ENCODE data around the gene GLI3. TPM values are rescaled to one million over a fixed set of nuclear protein-coding genes. Genes with fewer than 3 reads are reported as not detected.

The GLI3 gene
- total RNA-seq, 1 donor from 2014 or later, result 9.0 TPM

GRCh38 chr7:42244828-42245227 is 7.8 kb upstream of the GLI3 start:
- no peak for TF ChIP-seq CTCF (IDR thresholded peaks at IDR 0.05; ENCODE audit: unreplicated experiment)
- H3K4me1 Mint-ChIP-seq (ENCODE audit: low read depth), result no peaks in the 10 kb centered on the region

GRCh38 chr7:42242381-42242780 is 5.4 kb upstream of the GLI3 start:
- no peak for DNase-seq (ENCODE audit: low spot score, unreplicated experiment)
- Mint-ChIP-seq H3K36me3 (ENCODE audit: insufficient read depth) (no peaks in the 10 kb centered on the region), H3K27me3 (peaks cover 81% of the 10 kb centered on the region), H3K4me3 (ENCODE audit: low read depth) (no peak overlapping the region), H3K9me3 (ENCODE audit: low read depth) (no peaks in the 10 kb centered on the region), H3K4me1 (ENCODE audit: low read depth) (peaks cover 5% of the 10 kb centered on the region), H3K27ac (no peak overlapping the region)
- no peak for TF ChIP-seq CTCF (IDR thresholded peaks at IDR 0.05; ENCODE audit: unreplicated experiment)

More at GRCh38 chr7:42244828-42245227, 7.8 kb upstream of the GLI3 start:
- DNase-seq (ENCODE audit: low spot score, unreplicated experiment), result no peak
- Mint-ChIP-seq H3K27ac (no peak overlapping the region), H3K4me3 (ENCODE audit: low read depth) (no peak overlapping the region), H3K27me3 (peaks cover 74% of the 10 kb centered on the region), H3K9me3 (ENCODE audit: low read depth) (no peaks in the 10 kb centered on the region), H3K36me3 (ENCODE audit: insufficient read depth) (no peaks in the 10 kb centered on the region)

- TF ChIP-seq CTCF (IDR thresholded peaks at IDR 0.05; ENCODE audit: unreplicated experiment), result no peak
- Mint-ChIP-seq H3K9me3 (ENCODE audit: low read depth) (no peaks in the 10 kb centered on the region), H3K27ac (no peak overlapping the region), H3K27me3 (peaks cover 77% of the 10 kb centered on the region), H3K4me1 (ENCODE audit: low read depth) (peaks cover 5% of the 10 kb centered on the region), H3K36me3 (ENCODE audit: insufficient read depth) (no peaks in the 10 kb centered on the region), H3K4me3 (ENCODE audit: low read depth) (no peak overlapping the region)
- DNase-seq (ENCODE audit: low spot score, unreplicated experiment), result no peak
These were observed 4.4 kb upstream of the GLI3 start for GRCh38 chr7:42241424-42241823.

- H3K4me3 Mint-ChIP-seq (ENCODE audit: low read depth), result no peak overlapping the region
- DNase-seq (ENCODE audit: low spot score, unreplicated experiment), result no peak
- no peaks in the 10 kb centered on the region for H3K36me3 Mint-ChIP-seq (ENCODE audit: insufficient read depth)
- H3K27ac Mint-ChIP-seq, result no peak overlapping the region
- H3K4me1 Mint-ChIP-seq (ENCODE audit: low read depth), result peaks cover 9% of the 10 kb centered on the region
- no peak for TF ChIP-seq CTCF (IDR thresholded peaks at IDR 0.05; ENCODE audit: unreplicated experiment)
- no peaks in the 10 kb centered on the region for H3K9me3 Mint-ChIP-seq (ENCODE audit: low read depth)
- peaks cover 76% of the 10 kb centered on the region for H3K27me3 Mint-ChIP-seq
These were observed 3.4 kb upstream of the GLI3 start for GRCh38 chr7:42240416-42240815.

GRCh38 chr7:42238709-42239366 is 1.8 kb upstream of the GLI3 start:
- no peak for TF ChIP-seq CTCF (IDR thresholded peaks at IDR 0.05; ENCODE audit: unreplicated experiment)
- DNase-seq (ENCODE audit: low spot score, unreplicated experiment), result no peak
- Mint-ChIP-seq H3K36me3 (ENCODE audit: insufficient read depth) (no peaks in the 10 kb centered on the region), H3K27ac (peak overlapping the region; percentile 86), H3K4me3 (ENCODE audit: low read depth) (peak overlapping the region; percentile 82), H3K9me3 (ENCODE audit: low read depth) (no peaks in the 10 kb centered on the region), H3K4me1 (ENCODE audit: low read depth) (peaks cover 10% of the 10 kb centered on the region), H3K27me3 (peaks cover 83% of the 10 kb centered on the region)
